Activated B cell treated with CpG ODN at 0.5 μM for 24 hours (primary cell): ENCODE measurements around the gene DLGAP1. TPM values are rescaled to one million over a fixed set of nuclear protein-coding genes. Genes with fewer than 3 reads are reported as not detected.

Experiments used
- ATAC-seq: fragments of 200-7000 bp; cut with Tn5 transposase; one replicate; pipeline ENCODE4 v1.10.0; 2021; ENCODE audit warnings: low read depth, mild to moderate bottlenecking, moderate library complexity
- CTCF ChIA-PET: fragments of 350-600 bp; sonication (Branson Sonifier 250); formaldehyde crosslinking; loops from one replicate; lab custom pipeline; 2021; ENCODE audit warnings: antibody characterized with exemption; lab: Charles Lee
- POLR2A ChIA-PET: fragments of 350-600 bp; sonication (Branson Sonifier 250); formaldehyde crosslinking; loops from one replicate; lab custom pipeline; 2021; ENCODE audit warnings: antibody characterized with exemption; lab: Charles Lee
- DNase-seq: peaks from one replicate; pipeline ENCODE4 v3.0.0; 2022
- H3K27ac Mint-ChIP-seq: one replicate; pipeline ENCODE4 v1.8.0; 2020; ENCODE audit warnings: mixed read lengths
- H3K27me3 Mint-ChIP-seq: one replicate; pipeline ENCODE4 v1.8.0; 2021; ENCODE audit warnings: mixed read lengths
- H3K36me3 Mint-ChIP-seq: one replicate; pipeline ENCODE4 v1.8.0; 2021; ENCODE audit warnings: low read depth, mixed read lengths
- H3K4me1 Mint-ChIP-seq: one replicate; pipeline ENCODE4 v1.8.0; 2021; ENCODE audit warnings: mixed read lengths
- H3K4me3 Mint-ChIP-seq: one replicate; pipeline ENCODE4 v1.8.0; 2020; ENCODE audit warnings: mild to moderate bottlenecking, mixed read lengths
- H3K9me3 Mint-ChIP-seq: one replicate; pipeline ENCODE4 v1.8.0; 2020; ENCODE audit warnings: mixed read lengths
- intact Hi-C: fragments of 100-400 bp; cut with micrococcal nuclease; formaldehyde crosslinking; loops from one replicate; pipeline ENCODE4 v1.15.1; 2024
- total RNA-seq: library from RNA; stranded (reverse); gene quantifications from 2 replicates; pipeline ENCODE4 v1.2.3, GENCODE V29; 2022
- TF ChIP-seq, protein P1 (sequence below): fragments of 200-600 bp; IDR thresholded peaks from one replicate; pipeline ENCODE4 v1.8.0; 2022; ENCODE audit warnings: antibody characterized with exemption, mild to moderate bottlenecking

Gene DLGAP1
- total RNA-seq, 1 donor from 2014 or later = 0.18 TPM

DNA sequence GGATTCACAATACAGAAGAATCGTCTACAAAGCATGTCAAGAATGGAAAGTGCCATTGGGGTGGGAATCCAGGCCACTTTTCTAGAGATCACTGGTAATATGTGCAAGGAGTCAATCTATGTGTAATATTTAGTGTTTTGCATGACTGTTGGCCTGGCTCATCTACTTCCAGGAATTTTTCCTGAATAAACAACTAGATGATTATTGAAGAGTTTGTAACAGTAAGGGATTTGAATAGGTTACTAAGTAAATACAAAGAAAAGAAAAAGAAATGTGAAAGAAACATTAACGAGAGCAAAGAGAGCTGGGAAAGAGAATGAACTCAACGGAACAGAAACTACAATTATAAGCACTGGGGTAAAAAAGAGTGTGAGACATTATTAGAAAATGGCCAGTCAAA is 599.1 kb downstream of the DLGAP1 start:
- intact Hi-C loops = no loop called here

DNA sequence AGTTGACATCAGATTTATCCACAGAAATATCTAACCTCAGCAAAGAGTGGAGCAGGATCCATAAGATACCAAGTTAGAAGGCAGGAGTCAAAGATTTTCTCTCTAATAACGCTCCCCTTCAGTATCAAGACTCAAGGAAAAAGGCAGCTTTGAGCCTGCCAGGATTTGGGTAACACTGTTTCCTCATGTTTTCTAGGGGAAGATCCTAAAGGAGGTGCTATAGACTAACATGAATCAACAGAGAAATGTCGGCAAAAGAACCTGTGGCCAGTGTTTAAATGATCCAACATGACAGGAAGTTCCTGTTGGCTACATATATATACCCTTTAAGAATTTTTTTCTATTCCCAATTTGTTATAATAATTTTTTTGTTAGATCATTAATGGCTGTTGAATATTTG is 602.8 kb downstream of the DLGAP1 start:
- no peaks in the 10 kb centered on the region for H3K4me1 Mint-ChIP-seq
- no peaks in the 10 kb centered on the region for H3K36me3 Mint-ChIP-seq
- DNase-seq (no peak), ATAC-seq (no peak)
- no peaks in the 10 kb centered on the region for H3K27me3 Mint-ChIP-seq
- ChIA-PET POLR2A (no interaction called here), CTCF (no interaction called here)
- H3K4me3 Mint-ChIP-seq = no peak overlapping the region
- intact Hi-C loops = loop anchor here (5.0 kb wide), 1 partner anchor 50 kb away; no protein-coding TSS in a partner anchor
- TF ChIP-seq, protein P1, sequence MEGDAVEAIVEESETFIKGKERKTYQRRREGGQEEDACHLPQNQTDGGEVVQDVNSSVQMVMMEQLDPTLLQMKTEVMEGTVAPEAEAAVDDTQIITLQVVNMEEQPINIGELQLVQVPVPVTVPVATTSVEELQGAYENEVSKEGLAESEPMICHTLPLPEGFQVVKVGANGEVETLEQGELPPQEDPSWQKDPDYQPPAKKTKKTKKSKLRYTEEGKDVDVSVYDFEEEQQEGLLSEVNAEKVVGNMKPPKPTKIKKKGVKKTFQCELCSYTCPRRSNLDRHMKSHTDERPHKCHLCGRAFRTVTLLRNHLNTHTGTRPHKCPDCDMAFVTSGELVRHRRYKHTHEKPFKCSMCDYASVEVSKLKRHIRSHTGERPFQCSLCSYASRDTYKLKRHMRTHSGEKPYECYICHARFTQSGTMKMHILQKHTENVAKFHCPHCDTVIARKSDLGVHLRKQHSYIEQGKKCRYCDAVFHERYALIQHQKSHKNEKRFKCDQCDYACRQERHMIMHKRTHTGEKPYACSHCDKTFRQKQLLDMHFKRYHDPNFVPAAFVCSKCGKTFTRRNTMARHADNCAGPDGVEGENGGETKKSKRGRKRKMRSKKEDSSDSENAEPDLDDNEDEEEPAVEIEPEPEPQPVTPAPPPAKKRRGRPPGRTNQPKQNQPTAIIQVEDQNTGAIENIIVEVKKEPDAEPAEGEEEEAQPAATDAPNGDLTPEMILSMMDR = no peak
- H3K27ac Mint-ChIP-seq = no peak overlapping the region
- H3K9me3 Mint-ChIP-seq = peaks cover 3% of the 10 kb centered on the region

More for the DNA sequence above, 599.1 kb downstream of the DLGAP1 start:
- Mint-ChIP-seq H3K4me1 (no peaks in the 10 kb centered on the region), H3K4me3 (no peak overlapping the region), H3K27me3 (no peaks in the 10 kb centered on the region), H3K27ac (no peak overlapping the region), H3K36me3 (no peaks in the 10 kb centered on the region), H3K9me3 (peaks cover 3% of the 10 kb centered on the region)
- ATAC-seq (no peak), DNase-seq (no peak)
- TF ChIP-seq, protein P1 = no peak
- POLR2A ChIA-PET = no interaction called here
- CTCF ChIA-PET = no interaction called here

DNA sequence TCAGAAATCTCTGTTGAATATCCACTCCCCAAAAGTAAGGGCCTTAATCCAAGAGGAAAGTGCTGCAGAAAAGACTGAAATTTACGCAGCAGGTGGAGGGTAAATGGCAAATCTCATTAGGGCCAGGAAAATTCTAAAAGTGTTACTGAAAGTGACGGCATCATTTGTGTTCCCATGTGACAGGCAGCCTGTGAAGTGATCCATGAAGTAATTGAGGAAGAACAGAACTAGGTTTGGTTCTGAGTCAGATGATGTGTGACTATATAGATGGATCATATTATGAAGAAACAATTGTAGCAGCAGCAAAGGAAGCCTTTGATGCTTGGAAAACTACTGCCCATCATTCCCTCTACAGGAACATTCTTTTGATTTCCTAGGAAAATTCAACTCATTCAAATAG is 603.9 kb downstream of the DLGAP1 start:
- peaks cover 3% of the 10 kb centered on the region for H3K9me3 Mint-ChIP-seq
- no peak overlapping the region for H3K4me3 Mint-ChIP-seq
- TF ChIP-seq, protein P1 = no peak
- no peaks in the 10 kb centered on the region for H3K27me3 Mint-ChIP-seq
- DNase-seq (no peak), ATAC-seq (no peak)
- POLR2A ChIA-PET = no interaction called here
- no peaks in the 10 kb centered on the region for H3K36me3 Mint-ChIP-seq
- intact Hi-C loops = loop anchor here (5.0 kb wide), 1 partner anchor 49 kb away; no protein-coding TSS in a partner anchor
- H3K27ac Mint-ChIP-seq = no peak overlapping the region
- CTCF ChIA-PET = no interaction called here
- H3K4me1 Mint-ChIP-seq = no peaks in the 10 kb centered on the region

DNA sequence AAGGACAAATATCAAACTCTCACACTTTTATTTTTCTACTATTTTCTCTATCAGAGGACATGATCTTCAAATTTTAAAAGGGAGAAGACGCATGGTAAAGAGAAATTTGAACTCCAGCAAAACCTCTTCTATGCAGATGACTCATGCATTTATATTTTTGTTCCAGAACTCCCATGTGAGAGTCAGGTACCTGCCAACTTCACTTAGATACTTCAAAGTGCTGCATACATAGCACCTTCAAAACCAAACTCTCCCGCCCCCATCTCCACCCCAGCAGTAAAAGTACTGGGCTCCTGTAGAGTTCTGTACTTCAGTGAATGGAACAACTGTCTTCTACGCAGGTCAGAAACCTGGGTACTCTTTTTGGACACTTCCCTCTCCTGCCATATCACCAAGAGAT is 606.8 kb downstream of the DLGAP1 start:
- no peak for ATAC-seq
- Mint-ChIP-seq H3K4me3 (no peak overlapping the region), H3K36me3 (no peaks in the 10 kb centered on the region), H3K4me1 (no peaks in the 10 kb centered on the region), H3K27me3 (no peaks in the 10 kb centered on the region), H3K27ac (no peak overlapping the region), H3K9me3 (peaks cover 3% of the 10 kb centered on the region)
- no peak for DNase-seq
- TF ChIP-seq, protein P1 = no peak
- intact Hi-C loops = no loop called here
- CTCF ChIA-PET = no interaction called here
- POLR2A ChIA-PET = no interaction called here

DNA sequence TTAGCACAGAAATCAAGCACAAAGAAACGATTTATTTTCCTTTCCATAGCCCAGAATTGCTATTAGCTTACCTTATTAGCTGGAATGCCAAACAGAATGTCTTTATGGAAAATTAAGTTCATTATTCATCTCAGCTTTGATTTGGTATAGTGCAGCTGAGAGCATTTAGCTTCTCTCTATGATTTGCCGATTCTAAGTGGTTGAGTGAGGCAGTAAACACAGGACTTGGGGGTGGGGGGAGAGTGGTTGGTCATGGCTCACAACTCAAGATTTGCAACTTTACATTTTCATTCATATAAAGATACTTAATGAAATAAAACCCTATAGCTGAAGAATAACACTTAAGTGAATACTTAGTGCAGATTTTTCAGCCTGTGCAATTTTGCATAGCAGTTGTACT is 609.9 kb downstream of the DLGAP1 start:
- Mint-ChIP-seq H3K36me3 (no peaks in the 10 kb centered on the region), H3K27me3 (no peaks in the 10 kb centered on the region), H3K4me1 (no peaks in the 10 kb centered on the region), H3K9me3 (no peaks in the 10 kb centered on the region), H3K4me3 (no peak overlapping the region), H3K27ac (no peak overlapping the region)
- TF ChIP-seq, protein P1 = no peak
- DNase-seq (no peak), ATAC-seq (no peak)
- CTCF ChIA-PET = no interaction called here
- intact Hi-C loops = no loop called here
- POLR2A ChIA-PET = no interaction called here
